ENCODE data around the gene EPSTI1.
A peak's percentile ranks its signal among the peaks of the same experiment; 100 is the strongest.

The EPSTI1 gene

DNA sequence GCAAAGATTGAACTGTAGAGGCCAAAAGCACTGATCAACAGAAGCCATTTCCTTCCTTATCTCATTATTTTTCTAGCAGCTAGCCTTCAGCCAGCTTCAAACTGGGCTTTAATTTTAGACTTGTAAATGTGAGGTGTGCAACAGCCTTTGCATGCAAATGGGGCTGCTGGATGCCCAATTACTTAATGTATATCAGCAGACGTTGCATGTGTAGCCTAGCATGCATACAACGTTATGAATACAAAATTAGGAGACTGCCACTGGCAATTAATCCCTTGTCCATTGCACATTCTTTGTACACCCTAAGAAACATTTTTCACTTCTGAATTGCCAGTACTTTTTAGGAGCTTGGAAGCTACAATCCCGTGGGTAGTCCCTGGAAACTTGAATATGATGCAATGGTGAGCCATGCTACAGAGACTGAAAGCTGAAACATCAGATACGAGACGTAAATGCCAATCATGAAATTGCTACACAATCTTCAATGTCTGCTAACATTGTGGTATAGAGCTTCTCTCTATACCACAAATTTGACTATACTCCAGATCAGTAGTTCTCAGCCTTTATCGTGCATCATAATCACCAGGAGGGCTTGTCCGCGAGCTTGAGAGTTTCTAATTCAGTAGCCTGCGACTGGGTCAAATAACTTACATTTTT is 20.2 kb downstream of the EPSTI1 start:
- no peak for DNase-seq (ENCODE audit: low read depth in 2 of 2)

DNA sequence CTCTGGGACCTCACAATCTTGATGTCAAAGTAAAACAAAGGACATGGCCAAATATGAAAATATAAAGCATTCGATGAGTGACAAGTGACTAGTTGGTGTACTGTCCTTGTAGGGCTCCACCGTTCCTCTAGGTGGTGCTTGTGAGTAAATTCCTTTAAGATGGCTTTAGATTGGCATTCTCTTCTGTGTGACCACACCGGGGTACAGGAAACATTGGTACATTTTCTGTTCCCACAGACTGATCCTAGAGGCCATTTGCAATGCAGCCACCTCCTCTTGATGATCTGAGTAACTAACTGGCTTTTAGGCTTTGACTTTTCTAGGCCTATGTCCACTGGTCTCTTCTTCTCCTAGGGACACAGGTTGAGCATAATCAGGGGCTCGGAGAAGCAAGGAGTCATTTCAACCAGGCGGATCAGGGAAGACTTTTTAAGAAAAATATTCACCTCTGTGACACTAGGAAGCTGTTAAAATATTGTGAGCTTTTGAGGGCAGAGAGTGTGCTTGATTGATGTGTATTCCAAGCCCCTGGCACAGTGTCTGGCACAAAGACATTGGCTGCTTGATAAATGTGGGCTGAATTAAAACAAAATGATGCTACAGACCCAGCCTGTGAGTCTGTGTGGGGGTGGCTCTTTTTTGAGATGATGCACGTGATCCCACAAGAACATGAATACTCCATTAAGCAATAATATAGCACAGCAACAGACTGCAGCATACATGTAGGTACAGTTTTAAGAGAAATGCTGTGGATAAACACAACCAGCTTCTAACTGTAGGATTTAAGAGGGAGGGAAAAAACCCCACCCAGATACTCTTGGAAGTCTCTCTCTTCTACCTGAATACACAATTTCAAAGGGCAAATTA is 21.0 kb downstream of the EPSTI1 start:
- DNase-seq (ENCODE audit: low read depth in 2 of 2): peak in 1 of 2 experiments; percentile 29

DNA sequence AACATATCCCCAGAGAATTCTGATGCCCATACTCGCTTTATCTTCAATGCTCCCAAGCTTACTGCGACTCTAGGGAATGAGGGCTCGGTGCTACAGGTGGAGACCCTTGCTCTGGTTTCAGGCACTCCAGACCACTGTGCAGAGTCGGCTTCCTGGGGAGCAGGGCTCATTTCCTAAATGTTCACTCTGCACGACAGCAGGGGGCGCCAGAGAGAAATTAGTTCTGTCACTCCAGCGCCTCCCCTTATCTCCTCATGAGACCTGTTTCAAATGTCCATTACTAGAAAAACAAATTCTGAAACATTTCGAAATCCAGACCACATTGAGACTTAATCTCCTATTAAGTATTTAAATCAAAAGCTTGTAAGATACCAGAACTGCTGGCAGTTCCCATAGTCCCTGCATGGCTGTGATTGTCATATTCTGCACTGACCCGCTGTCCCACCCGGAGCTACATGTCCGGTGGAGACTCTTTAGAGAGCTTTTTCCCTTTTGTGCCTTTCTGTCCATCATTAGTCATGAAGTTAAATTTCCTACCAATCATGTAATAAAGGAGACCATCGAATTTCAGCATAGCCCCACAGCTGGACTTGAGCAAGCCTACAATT is 22.4 kb downstream of the EPSTI1 start:
- DNase-seq (ENCODE audit: low read depth in 2 of 2): peak; percentile 46 to 82

DNA sequence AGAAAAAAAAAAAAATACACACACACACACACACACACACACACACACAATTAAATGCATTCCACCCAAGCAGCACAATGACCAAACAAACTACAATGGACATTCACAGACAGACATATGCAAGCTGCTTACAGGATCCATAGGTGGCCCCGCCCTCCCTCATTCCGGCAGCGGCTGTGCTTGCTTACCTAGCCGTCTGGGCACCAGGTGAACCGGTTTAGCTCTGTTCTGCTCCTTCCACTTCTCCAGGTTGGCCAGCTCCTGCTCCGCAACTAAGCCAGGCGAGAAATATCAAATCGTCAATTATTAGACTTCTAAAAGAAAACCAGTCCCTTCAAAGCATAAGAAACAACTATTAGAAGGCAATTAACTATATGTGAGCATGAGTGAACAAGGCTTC is 23.1 kb downstream of the EPSTI1 start:
- DNase-seq (ENCODE audit: low read depth in 2 of 2): no peak

DNA sequence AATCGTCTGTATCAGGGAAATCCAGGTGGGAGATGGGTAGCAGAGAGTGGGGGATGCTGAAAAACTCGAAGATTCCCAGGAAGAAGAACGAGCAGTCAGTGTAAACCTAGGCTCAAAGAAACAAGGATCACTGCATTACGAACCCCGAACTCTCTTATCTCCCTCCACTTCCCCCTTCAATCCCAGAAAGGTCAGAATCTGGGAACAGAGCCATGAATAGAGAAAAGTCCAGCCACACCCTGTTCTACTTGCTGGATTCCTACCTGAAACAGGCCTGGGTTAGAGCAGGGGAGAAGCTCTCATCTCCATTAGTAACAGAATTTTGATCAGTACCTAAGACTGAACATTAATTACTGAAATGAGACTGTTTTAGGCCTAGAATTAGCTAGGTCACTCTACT is 24.4 kb downstream of the EPSTI1 start:
- DNase-seq (ENCODE audit: low read depth in 2 of 2): no peak

DNA sequence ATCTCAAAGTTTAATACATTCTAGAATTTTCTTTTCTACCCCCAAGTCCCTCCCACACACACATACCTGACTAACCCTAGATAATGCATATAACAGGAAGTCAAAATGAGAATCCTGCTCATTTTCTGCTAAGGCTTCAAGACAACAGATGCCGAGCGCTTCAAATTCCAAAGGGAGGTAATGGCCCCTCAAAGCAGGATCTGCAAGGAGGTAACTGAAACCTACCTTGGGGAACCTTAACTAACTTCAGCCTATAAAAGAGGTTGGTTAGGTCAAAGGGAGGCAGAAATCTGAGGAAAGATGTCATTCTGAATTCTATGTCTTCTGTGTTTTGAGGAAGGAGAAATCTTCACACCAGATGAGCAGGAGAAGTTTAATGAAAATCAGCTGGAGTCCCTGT is 26.8 kb downstream of the EPSTI1 start:
- no peak for DNase-seq (ENCODE audit: low read depth in 2 of 2)

DNA sequence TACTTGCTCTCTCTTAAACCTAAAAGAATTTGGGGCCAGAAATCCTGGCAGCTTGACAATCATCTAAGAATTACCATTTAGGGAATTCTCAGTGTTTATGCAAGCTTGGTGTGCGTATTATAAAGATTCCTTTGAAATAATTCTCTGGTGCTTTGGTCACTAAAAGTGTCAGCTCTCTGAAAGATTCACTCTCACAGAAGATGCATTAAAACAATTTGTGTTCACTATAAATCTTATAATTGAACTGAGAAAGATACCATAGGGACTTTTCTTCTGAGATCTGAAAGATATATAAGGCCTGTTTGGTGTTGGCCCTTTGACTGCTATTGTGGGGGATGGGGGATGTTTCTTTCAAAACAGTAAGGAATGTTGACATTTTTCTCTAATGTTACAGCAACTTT is 27.3 kb downstream of the EPSTI1 start:
- DNase-seq (ENCODE audit: low read depth in 2 of 2): no peak

DNA sequence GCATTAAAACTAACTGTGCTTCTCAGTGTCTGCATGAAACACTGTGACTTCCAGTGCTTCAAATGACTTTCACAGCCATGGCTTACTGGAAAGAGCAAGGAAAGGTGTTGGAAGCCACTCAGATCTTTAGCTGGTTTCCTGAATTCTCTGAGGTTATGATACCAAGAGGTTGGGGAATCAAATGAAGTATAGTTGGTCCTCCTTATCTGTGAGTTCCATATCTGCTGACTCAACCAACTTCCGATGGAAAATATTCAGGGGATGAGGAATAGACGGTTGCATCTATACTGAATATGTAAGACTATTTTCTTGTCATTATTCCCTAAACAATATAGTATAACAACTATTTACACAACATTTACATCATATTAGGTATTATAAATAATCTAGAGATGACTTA is 32.4 kb downstream of the EPSTI1 start:
- no peak for DNase-seq (ENCODE audit: low read depth in 2 of 2)

DNA sequence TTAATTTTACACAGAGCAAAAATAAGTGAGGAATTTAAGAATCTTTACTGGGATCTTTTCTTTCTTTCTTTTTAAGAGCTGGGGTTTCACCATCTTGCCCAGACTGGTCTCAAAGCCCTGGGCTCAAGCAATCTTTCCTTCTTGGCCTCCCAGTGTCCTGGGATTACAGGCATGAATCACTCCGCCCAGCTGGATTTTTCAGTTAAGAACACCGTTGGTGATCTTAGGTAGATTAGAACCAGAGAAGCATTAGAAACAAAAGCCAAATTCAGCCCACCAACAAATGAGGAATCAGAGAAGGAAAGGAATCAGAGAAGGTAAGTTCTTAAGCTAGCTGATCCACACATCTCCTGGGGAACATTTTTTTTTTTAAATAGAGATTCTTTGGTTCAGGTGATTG is 34.2 kb downstream of the EPSTI1 start:
- no peak for DNase-seq (ENCODE audit: low read depth in 2 of 2)

DNA sequence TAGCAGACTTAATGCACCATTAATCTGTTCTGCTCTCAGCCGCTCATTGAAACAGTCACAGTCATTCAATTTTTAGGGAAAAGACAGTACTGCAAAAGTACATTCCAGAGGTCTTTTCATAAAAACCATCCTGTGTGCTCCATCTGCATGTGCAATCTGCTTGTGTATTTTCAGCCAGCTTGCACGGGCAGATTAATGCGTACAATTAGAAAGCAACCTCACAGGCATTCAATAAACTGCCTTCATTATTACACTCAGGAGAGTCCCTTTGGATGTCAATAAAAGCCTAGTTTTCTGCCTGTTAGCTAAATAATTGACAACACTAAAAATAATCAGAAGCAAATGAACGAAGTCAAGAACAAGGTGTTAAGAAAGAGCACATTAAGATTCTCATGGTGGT is 41.9 kb downstream of the EPSTI1 start:
- no peak for DNase-seq (ENCODE audit: low read depth in 2 of 2)

DNA sequence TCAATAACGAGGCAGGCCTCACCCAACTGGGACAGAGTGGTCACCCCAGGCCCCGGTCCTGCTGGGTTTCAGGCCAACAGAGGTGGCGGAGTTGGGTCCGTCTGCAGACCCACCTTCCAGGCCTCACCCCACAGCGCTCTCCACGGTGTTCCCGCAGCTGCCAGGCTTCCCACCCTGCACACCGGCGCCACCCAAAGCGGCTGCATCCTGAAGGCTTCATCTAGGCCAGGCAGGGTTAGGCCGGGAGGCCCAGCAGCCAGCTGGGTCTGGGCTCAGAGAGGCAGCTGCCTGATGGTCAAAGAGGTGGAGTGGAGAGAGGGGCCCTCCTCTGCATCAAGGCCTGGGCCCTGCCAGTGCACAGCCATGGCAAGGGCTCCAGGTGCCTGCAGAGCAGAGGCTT is 44.1 kb downstream of the EPSTI1 start:
- no peak for DNase-seq (ENCODE audit: low read depth in 2 of 2)

DNA sequence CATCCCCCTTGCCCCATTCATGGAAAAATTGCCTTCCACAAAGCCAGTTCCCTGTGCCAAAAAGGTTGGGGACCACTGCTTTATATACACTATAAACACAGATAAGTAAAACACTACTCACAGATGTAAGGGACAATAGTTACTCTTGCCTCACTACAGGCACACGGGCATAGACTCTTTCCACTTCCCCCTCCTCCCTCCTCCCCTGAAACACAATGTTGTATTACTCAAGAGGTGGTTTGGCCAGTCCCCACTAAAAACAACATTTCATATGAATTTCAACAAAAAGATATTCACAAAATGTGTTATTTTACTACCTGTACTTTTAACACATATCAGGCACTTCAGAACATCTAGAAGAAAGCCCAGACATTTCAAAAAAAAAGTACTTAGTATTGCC is 45.1 kb downstream of the EPSTI1 start:
- DNase-seq (ENCODE audit: low read depth in 2 of 2): no peak

DNA sequence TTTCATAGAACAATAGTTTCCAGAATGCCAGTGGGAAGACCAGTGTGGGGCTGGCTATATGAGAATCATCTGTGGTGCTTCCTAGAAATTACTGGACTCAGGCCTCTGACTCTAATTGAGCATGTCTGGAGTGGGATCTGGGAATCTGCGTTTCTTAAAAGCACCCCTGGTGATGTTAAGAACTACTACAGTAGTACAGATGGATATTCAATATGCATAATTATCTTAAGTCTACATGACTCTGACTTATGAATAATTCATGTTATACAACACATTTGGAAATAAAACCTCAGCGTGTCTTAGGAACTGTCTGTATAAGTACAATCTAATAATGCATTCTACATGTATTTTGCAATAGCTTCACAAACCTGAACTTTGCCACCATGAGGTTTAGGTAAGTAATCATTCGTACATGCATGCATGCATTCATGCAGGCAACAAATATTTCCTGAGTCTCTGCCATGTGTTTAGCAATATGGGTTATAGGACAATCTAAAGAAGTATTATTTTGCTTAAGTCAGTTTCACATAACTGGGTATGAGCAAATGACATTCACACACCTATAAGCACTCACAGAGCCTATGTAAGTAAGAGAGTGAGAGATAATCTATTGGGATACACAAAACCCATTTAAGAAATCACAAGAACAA is 62.0 kb downstream of the EPSTI1 start:
- DNase-seq (ENCODE audit: low read depth in 2 of 2): no peak

DNA sequence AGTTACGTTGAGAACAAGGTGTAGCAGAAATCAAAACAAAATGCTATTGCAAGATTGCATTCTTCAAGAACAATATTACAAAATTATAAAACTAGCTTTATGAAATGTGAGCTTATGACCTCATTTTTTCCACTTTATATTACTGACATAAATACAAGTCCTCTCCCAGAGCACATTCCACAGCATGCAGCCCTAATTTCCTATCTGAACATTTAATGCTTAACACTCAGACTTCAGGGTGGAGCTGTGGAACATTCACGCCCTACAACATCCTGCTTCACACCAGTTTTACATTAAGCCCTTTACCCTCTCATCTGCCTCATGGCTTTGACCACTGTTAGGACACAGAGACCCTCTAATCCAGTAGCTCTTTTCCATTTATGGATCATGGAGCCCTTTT is 65.5 kb downstream of the EPSTI1 start:
- no peak for DNase-seq (ENCODE audit: low read depth in 2 of 2)

DNA sequence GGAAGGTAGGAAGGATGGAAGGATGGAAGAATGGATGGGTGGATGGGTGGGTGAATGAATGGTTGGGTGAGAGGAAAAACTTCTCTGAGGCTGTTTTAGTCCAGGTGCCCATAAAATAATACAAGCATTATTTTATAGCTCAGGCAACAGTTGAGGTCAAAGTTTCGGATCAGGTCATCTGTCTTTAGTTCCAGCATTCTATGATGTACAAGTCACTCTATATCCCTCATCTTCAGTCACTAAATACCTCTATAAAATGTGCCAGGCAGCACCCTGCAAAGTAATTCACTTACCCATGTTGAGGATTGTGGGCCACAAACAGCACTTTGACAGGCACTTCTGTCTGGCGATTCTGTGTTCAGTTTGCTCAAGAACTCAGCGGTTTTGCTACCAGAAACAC is 66.0 kb downstream of the EPSTI1 start:
- DNase-seq (ENCODE audit: low read depth in 2 of 2): no peak

DNA sequence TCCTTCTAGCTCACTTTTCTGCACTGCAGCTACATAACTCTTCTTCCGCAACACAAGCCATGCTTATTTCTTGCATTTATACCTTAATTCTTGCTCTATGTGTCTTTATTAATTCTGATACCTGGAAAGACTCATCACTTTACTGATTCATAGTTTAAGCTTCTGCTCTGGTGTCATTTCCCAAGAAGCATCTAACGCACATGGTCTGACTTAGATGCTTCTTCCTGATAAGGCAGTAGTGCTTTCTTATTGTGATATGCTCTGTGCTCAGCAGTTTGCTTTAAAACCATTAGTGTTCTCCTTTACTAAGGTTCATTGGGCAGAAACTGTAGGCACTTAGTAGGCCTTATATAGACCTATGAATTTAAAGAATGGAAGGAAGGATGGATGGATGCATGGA is 66.4 kb downstream of the EPSTI1 start:
- DNase-seq (ENCODE audit: low read depth in 2 of 2): no peak

DNA sequence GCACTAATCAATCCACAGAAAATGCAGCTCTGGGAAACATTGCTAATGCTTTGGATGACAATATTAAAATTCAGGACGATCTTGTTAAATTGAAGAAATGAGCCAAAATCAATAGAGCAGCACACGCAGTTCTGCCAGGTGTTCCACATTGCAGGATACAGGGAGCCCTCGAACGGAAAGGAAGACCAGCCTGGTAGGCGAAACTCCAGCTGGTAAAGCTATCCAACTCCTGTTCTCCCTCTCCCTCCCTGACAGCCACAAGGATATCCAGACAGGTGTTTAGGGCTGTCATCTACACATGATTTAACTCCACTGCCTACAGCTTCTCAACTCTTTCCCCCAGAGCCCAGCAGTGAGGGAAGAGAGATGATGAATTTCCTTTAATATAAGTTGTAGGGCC is 67.7 kb downstream of the EPSTI1 start:
- no peak for DNase-seq (ENCODE audit: low read depth in 2 of 2)

DNA sequence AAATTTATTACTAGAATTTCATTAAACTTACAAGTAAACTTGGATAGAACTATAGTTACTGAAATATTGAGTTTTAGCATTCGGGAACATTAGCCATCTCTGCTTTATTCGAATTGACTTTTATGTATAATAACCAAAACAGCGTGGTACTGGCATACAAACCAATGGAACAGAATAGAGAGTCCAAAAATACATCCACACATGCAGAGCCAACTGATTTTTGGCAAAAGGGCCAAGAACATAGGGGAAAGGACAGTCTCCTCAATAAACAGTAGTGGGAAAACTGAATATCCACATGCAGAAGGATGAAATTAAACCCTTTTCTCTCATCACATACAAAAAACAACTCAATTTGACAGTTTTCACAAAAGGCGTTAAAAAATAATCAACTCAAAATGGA is 84.3 kb downstream of the EPSTI1 start:
- no peak for DNase-seq (ENCODE audit: low read depth in 2 of 2)

DNA sequence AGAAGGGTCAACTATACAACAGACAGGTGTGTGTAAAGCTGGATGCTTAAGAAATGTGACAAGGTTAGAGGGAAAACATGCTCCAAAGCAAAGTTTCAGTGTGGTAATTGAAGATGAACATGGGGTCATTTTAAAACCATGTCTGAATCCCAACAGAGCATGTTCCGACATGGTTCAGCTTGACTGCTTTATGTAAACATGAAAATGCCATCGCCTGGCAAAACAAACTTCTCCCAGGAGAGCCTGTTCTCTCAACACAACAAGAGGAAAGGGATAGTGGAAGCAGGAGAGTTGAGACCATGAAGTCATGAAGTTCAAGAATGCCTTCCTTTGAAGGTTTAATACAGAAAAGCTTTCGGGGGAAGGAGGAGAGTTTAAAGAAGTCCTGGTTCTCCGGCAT is 85.8 kb downstream of the EPSTI1 start:
- DNase-seq (ENCODE audit: low read depth in 2 of 2): no peak

DNA sequence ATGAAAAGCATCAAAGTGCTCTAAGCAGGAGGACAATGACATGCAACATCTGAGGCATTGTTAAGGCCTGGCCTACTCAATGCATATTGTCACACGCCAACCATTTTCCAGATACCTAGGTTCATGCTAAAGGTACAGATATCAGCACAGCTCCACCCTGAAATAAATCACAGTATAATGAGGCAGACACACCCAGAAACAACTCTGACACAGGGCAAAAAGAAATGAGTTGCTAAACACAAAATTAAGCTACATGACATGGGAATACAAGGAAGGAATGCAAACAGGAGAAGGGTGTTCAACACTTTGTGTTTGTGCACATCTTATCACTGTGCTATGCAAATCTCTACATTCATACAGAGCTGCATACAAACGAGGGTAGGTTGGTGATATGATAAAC is 86.5 kb downstream of the EPSTI1 start:
- DNase-seq (ENCODE audit: low read depth in 2 of 2): no peak

DNA sequence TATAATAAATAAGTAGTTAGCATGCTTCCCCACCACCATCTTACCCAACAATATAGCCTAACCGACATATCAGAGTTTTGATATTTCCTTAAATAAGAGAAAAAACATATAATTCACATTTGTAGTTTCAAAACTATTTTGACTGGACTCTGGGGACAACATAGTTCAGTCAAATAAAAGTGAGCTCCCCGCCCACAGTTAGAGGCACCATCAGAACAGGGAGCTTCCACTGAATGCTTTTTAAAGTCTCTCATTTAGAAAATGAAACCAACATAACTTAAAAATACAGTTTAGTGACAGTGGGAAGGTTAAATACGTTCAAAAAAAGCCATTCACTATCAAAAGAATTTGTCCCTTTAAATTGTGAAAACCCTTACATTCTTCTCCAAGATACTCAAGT is 92.8 kb downstream of the EPSTI1 start:
- no peak for DNase-seq (ENCODE audit: low read depth in 2 of 2)

DNA sequence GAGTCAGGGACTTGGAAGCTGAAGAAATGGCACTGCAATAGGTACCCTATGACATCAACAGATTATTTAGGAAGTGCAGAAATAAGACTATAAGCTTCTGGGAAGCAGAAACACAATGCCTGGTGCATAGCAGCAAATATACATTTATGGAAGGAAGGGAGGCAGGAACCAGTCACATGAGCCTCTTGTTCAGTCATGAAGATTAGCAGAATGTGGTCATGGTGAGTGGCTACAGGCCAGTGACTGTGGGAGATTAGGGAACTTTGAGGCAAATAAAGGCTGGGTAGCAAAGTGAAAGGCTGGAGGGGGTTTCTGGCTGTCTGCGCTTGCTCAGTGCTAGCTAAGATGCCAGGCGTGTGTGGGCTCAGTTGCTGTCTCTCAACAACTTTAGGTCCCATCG is 96.3 kb downstream of the EPSTI1 start:
- no peak for DNase-seq (ENCODE audit: low read depth in 2 of 2)

All from stimulated activated CD4-positive, alpha-beta T cell treated with anti-CD3 and anti-CD28 coated beads, Interleukin-12 subunit alpha, Interleukin-12 subunit beta, amount 100 ng/mL, for 24 hours (primary cell).